HG03097 (cell line): ENCODE data around the gene CKMT2.

Experiments
- ATAC-seq: cut with Tn5 transposase; IDR thresholded peaks from one replicate; pipeline ENCODE4 v1.9.1; 2021; ENCODE audit not compliant: unreplicated experiment, low FRiP score

CKMT2 gene

DNA sequence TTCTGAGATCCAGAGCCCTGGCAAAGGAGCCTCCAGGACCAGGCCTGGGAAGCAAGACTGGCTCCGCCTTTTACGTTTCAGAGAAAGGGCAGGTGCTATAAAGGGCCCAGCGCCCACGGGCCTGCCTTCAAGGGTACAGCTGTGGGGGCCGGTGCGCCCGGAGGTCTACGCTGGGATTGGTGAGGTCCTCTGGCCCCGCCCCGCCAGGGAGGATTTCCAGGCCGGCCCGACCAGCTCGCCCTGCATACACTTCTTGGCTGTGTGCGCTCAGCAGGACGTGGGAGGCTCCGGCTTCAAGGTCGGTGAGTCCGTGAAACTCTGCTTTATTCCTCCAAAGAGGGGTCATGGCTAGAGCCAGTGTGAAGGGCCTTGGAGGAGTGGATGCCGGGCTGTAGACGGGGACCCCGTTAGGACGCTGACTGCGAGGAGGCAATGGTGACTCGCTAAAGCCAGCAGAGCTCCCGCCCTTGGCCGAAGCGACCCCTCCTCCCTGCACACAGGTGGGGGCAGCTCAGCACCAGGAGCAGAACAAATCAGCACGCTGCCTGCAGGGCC, at the start of gene CKMT2:
CKMT2 (plus strand) TSS at position 243 of the 555 bp plus-strand sequence. CDS start 17,811 bp downstream, outside the sequence.
- ATAC-seq, result no peak

DNA sequence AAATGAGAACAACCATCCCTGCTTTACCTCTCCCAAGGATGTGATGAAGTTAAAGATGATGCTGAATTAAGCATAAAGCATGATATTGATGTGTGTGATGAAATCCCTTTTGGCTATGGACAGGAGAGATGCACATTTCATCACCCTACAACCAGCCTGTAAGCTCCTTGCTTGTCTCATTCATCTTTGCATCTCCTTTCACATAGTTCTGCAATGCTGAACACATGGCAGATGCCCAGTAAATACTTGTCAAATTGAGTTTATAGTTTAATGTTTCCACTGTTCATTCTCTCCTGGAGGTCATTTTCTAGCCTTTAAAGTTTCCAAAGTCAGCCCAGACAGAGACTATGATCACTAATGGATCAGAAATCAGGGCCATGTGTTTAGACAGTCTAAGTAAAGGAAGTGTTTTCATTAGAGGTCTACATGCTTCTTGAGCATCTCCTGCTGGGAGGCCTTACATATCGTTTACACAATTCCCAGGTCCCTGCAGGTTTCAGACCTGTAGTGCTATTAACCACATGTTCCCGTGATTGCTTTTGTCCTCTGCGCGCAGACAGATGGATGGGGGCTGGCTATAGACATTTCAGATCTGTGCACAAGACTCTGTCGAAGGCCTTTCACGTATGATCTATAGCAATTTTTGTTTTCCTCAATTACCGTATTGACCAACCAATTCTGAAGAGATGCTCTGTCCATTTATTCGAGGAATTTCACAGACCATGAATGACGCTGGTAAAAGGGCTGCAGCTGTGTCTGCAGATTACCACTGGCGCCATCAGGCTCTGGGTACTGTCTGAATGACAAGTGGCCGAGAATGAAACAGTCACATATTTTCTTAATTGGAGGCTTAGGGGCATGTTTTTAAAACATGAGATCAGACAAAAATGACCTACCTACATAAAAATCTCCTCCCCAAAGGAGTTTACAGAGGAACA, 49.0 kb upstream of the CKMT2 start:
- no peak for ATAC-seq

DNA sequence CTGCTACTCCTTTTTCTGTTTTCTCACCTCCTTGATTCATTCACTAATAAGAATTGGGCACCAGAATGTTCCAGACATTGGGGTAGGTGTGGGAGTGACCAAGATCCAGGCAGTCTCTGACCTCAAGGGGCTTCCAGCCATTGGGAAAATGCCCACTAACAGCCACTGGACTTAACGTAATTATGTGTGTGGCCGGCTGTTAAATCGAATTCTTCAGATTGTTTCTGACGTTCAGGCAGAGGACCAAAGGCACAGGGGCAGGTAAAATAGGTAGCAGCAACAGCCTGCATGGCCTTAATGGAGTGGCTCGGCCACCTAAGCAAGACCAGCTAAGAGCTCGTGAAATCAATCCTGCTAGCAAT, 48.4 kb upstream of the CKMT2 start:
- ATAC-seq, result no peak

DNA sequence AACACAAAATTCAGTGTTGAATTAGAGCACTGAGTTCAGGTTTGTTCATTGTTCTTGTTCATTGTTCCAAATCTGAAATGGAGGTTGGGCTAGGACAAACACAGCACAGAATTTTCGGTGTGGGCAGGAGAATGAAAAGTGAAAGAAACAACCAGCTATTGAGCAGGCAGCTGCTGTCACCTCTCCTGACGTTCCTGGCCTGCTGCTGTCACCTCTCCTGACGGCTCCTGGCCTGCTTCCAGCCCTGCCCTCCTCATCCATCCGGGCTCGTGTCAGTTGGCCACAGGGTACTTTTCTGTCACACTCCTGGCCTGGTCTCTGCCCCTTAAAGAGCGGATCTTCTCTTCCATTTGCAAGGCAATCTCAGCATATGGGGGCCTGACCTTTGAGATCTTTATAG, 45.2 kb upstream of the CKMT2 start:
- no peak for ATAC-seq

DNA sequence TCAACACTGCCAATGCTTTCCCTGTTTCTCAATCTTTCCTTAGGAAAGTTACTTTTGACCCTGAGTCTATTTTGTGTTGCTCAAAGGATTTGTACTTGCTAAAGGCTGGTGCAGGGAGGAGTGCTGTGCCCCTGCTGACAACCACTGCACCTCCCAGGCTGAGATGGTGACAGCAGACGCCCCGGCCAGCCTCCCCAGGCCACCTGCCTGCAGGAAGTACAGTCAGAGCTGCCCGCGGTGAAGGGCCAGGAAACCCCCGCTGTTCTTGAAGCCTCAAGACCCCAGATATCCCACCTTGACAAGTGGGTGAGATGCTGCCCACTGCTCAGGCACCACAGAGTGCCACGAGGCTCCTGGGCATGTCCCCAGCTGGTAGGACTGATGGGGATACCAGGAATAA, 44.2 kb upstream of the CKMT2 start:
- no peak for ATAC-seq

DNA sequence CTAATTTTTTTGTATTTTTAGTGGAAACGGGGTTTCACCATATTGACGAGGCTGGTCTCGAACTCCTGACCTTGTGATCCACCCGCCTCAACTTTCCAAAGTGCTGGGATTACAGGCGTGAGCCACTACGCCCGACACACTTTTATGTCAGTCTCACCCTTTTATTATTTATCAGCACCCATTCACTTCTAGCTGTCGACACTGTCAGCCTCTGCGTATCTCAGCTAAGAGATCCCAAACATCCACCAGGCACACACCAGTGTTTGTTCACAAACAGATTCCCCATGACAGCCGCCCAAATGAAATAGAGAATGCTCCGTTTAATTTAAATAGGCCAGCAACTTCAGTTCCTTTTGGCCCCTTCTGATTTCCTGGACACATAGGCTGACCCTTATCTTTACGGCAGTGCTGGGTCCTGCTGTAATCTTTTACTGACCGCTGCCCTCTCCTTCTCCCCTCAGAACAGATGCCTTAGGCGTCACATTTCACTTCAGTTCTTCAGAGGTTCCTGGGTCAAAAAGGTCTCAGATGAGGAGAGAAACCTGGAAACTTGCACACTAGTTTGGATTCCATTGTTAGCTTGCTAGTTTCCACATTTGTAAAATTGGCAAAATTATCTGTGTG, 43.1 kb upstream of the CKMT2 start:
- no peak for ATAC-seq

DNA sequence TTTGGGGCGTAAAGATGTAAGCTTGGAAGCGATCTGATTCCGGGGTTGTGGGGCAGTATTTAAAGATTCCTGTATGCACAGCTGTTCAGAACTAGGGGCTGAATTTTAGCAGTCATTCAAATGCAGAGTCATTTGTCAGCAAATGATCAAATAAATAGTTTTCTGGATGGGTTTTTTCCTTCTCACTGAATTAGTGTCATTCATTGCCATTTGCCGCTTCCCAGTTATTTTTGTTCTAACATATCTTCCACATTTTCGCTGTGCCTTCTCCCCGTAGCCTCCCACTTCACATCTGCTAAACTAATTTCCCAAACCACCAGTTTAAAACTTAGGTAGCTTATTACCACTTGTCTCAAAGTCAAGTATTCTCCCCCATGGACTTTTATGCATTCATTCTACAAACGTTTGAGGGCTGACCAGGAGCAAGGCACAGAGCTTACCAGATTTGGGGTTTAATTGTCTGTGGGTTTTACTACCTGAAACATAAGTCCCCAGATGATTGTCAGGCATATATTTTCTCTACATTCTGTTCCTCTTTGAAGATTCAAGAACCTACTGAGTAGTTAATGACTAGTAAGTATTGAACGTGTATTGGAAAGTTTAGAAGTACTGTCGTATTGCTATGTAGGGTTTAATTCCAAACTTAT, 41.3 kb upstream of the CKMT2 start:
- no peak for ATAC-seq

DNA sequence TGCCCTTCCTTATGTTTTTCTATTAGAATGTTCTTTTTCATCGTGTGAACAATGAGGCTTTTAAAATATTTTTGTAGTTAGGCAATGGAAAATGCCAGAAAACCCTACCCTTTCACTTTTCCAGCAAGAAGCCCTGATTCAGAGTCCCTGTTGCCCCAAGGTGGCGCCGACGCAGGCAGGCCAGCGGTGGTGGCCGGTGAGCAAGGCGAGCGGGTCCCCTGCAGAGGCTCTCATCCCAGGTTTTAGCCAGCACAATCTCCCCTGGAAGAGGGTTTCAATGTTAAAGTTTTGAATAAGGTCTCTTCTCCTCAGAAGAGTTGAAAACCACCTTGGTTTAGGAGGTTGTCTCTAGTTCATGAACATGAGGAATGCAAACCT, 40.8 kb upstream of the CKMT2 start:
- ATAC-seq, result no peak

DNA sequence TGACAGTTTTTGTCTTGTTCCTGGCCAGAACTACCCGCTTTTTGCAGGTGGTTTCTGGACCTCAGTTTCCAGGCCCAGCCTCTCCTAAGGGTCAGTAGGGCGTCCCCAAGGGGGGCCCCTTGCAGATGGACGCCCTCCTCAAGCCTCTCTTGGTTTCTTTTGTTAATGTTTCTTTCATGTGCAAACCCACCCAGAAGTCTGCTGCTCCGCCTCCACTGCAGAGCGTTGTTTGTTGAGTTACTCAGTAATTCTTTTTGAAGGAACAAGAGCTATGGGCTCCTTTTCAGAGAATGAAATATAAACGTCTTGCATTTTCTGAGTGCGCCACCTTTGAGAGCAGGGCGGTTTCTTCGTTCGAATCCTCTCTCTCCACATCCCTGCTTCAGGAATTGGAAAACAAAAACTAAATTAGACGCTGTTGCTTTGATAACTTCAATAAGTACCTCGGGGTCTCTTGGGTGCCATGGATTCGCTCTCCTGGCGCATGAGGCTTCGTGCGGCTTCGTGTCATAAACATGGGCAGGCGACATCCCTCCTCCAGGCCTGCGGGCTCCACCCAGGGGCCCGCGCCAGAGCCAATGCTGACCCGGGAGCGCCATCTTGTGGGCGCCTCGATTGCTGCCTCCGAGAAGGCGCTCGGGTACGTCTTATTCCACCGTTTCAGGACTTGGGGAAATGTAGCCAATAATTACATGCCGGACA, 38.3 kb upstream of the CKMT2 start:
- ATAC-seq, result peak; percentile 87

DNA sequence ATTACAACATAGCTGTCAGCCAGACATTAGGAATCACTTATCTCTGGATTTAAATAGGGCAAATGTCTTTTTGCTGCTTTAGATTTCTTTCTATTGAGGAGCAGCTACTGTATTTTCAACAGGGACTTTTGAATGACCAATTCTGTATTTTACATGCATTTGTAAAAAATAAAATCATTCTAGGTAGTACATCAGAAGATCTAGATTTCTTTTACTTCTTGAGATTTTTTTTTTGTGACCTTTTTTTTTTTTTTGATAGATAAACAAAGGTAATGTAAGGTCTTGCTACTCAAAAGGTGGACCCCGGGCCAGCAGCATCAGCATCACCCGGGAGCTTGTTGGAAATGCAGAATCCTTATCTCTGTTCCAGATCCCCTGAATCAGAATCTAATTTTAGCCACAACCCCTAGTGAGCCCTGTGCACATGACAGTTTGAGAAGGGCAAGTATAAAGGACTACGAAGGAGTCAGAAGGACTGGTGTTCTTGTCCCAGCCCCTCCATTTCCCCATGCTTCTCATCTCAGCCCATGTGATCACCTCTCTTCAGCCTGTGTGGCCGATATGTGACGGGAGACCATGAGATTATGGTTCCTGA, 37.7 kb upstream of the CKMT2 start:
- ATAC-seq, result no peak

DNA sequence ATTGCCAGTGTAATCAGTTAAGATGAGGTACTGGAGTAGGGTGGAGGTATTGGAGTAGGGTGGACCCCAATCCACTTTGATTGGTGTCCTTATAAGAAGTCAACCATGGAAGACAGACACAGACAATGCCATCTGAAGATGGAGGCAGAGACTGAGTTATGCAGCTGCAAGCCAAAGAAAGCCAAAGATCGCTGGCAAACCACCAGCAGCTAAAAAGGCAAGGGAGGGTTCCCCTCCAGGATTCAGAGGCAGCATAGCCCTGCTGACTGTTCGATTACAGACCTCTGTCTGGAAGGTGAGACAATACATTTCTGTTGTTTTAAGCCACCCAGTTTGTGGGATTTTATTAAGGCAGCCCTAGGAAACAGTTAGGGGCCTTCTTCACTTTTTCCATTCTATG, 30.5 kb upstream of the CKMT2 start:
- no peak for ATAC-seq

DNA sequence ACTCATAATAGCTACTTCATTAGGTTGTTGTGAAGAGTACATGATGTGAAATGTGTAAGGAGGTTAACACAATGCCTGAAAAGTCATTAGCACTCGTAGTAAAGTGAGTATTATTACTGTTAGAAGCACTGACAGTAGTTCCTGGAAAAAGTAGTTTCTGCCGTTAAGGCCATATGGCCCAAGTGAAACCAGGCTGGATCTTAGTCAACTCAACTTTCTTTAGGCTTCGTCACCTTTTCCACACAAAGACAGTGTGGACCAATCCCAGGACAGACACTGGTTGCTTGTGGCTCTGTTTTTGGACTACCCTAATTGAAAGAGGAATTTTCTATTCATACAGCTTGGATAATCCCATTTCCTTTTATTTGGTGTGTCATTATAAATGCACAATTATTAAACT, 29.4 kb upstream of the CKMT2 start:
- ATAC-seq, result no peak

DNA sequence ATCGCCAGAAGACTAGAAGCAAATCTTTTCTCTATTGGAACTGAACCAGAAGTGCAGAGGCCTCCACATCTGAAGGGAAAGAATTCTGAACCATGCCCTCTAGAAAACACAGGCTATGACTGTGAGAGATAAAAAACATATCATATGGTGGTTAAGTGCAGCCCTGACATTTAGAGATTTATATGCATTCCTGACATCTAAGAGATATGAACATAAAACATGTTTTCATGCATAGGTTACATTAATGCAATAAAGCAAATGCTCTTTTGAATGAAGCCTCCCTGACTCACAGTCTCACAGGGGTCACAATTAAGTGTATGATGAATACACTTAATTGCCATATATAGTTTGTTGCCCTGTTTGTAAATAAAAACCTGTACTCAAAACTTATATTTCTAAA, 28.9 kb upstream of the CKMT2 start:
- ATAC-seq, result no peak

DNA sequence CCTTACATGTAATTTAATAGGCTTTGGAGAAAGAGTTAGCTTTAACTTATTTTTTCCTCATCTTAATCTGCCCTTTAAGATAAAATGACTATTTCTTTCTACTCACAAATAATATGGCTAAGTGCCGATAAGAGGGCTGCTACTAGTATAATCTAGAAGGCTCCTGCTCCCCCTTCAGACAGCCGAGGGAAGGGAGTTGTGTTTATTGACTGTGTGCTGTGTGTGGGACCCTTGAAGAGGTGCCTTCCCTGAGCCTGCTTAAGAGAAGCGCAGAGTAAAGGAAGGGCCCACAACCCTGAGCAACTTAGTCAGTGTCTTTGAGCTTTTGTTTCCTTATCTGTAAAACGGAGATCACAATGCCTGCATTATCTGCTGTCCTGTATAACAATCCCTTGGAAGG, 28.1 kb upstream of the CKMT2 start:
- no peak for ATAC-seq

DNA sequence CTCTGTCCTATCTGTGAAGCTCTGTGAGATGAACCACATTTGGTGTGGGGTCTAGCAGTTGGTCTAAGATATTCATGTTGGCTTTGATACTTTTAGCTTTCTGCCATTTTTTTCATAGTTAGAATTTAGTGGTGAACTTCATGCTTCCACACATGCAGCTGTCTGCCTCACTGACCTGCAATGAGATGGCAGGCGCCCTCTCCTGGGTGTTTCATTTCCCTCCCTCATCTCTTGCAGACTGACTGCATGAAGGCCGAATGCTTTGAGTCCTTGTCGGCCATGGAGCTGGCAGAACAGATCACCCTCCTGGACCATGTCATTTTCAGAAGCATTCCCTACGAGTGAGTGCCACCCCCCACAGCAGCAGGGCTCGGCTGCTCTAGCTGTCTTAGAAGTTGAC, 26.1 kb upstream of the CKMT2 start:
- no peak for ATAC-seq

DNA sequence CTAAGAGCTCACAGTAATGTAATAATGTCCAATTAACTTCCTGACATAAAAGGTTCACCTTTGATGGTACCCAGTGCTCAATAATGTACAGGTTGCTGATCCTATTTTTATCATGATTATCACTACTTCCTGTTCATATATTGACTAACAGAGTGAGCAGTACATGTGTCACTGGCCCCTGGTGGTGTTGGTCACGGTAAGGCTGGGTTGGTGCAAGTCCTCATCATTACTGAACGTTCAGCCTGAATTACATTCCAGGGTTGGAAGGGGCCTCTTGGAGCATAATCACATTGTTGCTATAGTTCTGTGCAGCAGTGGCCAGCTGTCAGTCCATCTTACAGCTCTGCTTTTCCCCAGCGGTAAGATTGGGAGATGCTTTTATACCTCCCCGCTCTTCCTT, 24.2 kb upstream of the CKMT2 start:
- ATAC-seq, result no peak

DNA sequence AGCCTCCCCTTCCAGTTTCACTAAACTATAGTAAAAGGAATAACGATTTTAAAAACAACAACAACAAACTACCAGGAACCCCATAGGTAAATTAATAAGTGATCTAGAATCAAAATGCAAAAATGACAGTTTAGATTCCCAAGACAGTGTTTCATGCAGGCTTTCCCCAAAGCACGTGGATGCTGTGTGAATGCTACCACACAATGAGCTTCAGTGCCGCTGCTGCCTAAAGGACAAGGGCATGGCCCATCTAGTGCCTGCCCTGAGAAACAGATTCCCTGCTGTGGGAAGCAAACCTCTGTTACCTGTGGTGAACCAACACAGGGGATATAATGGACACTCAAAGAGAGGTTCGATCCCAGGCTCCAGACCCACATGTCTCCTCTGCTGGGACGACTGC, 23.7 kb upstream of the CKMT2 start:
- ATAC-seq, result no peak

DNA sequence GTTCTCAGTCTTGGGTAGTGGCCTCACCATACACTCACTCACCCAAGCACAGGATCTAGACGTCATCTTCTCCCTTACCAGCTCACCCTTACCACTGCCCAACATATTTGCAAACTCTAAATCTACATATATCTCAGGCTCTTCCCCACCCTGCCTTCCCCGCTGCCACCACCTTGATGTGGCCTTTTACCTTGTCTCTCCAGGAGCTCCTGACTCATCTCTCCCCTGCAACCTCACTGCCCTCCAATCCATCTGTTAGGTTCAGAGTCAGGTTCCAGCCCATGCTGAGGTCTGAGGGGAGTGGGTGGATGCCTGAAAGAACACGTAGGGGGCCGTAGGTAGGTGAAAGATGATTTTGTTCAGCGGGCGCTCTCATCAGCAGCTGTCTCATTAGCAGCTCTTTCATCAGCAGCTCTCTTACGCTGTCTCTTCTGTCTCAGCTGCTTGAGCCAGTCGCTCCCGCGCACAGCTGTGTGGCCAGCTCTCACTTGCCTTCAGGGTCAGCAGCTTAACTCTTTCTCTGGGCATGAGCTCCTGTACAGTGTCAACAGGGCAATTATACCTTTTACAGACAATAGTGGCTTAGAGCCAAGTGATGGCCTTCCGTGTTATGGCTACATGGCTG, 23.1 kb upstream of the CKMT2 start:
- ATAC-seq, result no peak

DNA sequence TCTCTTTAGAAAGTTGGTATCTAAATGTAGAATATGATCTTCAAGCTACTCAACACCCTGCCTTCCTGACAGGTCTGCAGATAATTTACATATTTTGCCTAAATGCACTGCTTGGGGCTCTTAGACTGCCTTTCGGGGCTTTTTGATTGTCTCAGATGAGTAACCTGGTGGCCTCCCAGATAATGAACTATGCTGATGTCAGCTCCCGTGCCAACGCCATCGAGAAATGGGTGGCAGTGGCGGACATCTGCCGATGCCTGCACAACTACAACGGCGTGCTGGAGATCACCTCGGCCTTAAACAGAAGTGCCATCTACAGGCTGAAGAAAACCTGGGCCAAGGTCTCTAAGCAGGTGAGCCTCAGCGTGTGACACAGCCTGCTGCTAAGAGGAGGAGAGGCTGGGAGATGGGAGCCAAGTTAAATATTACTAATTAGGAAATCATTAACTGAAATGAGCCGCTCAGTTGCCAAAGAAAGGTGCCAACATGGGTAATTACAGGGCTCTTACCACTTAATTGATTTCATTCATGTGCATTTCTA, 20.8 kb upstream of the CKMT2 start:
- no peak for ATAC-seq

DNA sequence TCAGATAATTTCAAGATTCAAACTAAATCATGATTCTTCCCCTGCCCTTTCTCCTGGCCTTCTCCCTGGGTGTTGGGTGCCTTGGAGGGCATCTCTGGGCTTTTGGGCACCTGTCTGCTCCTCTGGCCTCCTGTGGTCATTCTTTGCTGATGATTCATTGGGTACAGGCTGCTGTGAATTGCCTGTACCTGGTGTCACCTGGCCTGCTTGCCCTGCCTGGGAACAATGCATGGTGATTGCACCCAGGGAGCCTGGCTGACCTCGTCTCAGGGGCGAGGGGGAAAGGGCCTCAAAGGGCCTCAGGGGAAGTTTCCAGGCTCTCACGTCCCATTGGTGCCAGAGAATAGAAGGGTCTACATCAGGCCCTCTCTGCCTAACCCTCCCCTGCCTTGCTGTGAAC, 20.1 kb upstream of the CKMT2 start:
- ATAC-seq, result no peak
